GM19240 (cell line): ENCODE measurements around the gene ZFP57.

Source experiments
- DNase-seq: peaks from one replicate; pipeline ENCODE4 v3.0.0; 2011; ENCODE audit warnings: low spot score; ENCODE audit not compliant: insufficient read length

Gene ZFP57

DNA sequence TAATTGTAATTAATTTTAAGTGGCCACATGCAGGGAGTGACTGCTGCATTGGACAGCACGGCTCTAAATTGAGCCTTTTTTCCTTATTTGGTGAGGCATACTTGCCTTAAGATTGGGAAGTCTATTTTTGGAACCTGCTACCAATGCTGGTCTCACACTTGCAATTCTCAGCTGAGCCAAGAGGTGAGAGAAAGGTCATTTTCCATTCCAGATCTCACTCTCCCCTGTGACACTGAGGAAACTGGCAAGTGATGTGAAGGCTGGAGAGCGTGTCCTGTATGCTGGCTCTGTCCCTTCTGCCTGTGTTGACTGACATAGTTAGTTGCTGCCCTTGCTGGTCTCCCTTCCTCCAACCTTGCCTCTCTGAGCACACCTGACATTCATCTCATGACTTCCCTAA lies 24.8 kb downstream of the ZFP57 start:
- no peak for DNase-seq

DNA sequence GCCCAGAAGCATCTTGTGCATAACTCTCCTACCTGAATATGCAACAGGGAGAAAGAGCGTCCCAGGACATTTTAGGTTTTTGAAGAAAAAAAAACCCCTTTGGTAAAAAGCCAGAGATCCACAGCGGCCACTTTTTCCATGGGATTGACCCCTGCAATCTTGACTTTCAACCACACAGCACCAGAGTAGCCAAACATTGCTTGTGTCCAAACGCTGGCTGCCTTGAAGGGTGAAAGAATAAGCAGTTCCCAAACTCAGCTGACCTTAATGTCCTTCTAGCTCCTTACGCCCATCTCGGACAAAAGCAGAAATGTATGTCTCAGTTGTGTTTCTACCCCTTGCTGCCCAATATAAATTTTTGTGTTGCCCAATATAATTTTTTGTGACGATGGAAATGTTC lies 25.3 kb downstream of the ZFP57 start:
- no peak for DNase-seq

DNA sequence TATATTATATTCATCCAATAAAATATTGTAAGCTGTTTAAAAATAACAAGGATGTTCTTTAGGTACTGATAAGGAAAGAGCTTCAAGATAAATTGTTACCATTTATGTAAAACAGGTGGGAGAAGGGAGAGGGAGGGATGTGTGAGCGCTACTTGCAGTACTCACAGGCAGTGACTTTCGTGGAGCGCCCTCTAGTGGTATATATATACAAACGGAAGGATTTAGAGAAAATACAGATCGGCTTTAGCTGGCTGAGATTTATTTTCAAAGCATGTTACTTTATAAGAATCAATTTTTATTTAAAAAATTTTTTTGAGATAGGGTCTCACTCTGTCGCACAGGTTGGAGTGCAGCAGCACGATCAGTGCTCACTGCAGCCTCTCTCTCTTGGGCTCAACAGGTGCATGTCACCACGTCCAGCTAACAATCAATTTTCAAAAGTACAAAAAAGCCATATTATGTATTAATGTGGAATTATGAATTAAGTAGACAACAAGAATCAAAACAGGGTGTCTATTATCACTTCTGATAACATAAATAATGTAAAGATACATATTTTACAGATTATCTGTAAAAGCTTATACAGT lies 27.4 kb downstream of the ZFP57 start:
- peak; percentile 35 for DNase-seq

DNA sequence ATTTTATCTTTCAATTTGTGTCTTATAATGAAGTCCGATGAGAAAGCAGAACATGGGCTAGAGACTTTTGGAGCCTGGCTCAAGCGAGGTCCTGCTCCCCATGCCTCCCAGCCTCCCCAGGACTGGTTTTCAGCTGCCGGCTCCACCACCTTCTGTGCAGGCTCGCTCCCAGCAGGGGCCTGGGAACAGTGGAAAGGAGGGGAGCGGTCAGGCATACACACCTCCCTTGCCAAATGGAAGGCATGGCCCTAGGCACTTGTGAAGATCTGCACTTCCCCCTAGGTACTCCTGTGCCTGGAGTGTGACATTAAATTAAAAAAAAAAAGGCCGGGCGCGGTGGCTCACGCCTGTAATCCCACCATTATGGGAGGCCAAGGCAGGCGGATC lies 28.8 kb downstream of the ZFP57 start:
- no peak for DNase-seq

DNA sequence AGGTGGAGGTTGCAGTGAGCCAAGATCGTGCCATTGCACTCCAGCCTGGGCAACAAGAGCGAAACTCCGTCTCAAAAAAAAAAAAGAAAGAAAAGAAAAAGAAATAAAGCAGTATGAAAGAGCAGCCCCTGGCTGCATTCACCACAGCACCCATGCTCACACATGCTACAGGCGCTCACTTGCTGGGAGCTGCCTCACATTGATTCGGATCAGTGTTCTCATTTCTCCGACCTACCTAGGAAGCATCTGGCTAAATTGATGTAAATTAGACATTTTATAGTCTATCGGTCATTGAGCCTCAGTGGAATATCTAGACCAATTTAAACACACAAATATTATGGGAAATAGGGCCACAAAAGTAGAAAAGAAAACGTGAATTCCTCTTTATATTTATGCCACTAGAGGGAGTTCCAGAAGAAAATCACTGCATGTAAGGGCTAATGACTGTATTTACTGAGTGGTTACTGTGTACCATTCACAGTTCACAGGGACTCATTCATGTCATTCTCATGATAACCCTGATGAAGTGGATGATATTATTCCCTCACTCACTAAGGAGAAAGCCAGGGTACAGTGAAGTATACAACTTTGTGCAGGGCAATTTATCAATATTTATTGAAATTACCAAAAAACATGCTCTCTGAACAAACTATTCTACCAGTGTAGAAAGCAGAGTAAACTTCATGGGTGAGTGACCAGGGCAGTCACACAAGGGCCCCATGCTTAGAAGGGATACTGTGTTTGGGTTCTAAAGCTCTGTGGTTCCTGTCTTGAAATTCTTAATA lies 29.3 kb downstream of the ZFP57 start:
- DNase-seq: no peak

DNA sequence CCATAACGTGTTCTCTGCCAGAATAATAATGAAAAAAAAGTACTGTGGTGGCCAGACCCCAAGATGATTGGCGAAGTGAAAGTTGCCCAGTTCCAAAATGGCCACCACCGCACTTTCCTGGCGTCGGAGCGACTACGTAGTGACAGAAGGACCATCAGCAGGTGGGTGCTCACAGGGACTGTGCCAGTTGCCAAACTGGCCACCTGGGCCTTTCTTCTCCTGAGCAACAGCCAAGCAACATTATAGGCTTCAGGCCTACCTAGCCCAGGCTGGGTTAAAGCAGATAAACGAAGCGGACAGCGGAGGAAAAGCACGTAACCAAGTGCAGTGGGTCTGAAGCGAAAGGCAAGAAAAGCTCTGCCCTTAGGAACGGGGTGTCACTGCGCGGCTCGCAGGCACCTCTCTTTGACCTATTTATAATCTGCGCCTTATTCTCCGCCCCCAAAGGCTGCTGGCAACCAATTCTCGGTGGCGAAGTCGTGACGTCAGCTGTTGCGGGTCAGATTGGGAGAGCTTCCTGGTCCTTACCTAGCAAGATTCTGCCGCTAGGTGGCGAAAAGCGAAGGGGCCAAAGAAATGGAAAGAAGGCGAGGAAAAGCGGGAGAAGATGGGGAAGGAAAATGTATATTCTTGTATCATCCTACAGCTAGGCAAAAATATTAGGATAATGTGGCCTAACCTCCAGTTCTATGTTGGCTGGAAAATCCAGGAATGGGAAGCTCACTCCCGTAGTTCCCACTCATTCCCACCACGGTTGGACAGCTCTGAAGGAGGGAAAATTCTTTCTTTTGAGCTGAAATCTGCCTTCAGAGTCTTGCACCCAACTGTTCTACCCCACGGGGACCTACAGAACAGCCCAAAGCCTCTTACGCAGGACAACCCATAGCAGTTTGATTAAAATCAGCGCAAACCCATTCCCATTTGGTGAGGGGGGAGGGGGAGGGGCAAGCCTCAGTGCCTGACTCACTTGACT lies 31.0 kb downstream of the ZFP57 start:
- DNase-seq: peak; percentile 92

DNA sequence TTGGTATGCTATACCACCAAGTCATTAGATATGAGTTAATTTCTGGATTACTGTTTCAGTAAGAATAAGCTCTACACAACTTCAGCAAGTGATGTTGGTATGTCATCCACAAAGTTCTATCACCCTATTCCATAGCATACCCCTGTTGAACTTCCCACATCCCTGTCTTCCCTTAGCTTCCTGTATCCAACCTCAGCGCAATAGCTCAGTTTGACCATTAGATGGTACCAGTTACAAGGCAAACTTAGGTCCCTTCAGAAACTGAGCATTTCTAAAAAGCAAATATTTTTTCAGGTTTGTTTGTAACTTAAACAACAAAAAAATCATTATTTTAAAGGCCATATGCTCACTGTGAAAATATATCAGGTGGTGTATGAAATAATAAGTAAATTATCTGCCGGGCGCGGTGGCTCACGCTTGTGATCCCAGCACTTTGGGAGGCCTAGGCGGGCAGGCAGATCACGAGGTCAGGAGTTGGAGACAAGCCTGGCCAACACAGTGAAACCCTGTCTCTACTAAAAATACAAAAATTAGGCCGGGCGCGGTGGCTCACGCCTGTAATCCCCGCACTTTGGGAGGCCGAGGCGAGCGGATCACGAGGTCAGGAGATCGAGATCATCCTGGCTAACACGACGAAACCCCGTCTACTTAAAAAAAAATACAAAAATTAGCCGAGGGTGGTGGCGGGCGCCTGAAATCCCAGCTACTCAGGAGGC lies 32.9 kb downstream of the ZFP57 start:
- DNase-seq: no peak

DNA sequence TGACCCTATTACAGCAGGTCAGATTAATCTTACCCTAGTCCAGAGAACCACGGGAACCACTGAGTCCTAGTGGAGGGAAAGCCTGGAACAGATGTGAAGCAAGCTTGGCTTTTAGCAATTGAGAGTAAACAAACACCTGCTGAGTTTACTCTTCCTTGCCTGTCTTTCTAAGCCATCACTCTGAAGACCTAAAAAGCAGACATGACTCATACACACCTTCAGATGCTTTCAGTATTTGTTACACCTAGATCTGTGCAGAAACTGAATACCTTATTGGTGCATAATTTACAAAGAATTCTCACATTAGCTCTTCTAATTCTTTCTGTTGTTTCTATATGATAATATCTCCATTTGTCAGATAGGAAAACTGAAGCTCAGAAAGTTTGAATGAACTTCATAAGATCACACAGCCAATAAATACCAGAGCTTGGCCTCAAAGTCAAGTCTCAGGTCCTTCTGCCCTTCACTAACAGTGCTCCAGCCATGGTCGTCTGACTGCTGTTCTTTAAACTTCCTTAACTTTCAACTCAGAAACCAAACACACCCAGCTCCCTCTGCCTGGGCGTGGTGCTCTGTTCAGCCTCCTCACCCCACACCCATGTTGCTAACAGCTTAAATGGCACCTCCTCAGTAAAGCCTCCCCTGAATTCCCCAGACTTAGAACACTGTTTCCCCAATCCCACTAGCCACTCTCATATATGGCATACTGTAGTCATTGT lies 39.4 kb downstream of the ZFP57 start:
- no peak for DNase-seq

DNA sequence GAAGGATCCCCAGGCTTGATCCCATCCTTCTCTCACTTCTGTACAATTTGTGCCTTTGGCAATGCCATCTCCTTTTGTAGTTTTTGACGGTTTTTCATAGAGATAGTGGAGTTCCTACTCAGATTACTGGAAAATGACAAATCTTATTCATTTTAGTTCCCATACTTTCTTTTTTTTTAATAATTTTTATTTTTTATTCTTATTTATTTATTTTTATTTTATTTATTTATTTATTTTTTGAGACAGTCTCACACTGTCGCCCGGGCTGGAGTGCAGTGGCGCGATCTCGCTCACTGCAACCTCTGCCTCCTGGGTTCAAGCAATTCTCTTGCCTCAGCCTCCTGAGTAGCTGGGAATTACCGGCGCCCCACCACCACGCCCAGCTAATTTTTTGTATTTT lies 43.7 kb downstream of the ZFP57 start:
- DNase-seq: no peak

DNA sequence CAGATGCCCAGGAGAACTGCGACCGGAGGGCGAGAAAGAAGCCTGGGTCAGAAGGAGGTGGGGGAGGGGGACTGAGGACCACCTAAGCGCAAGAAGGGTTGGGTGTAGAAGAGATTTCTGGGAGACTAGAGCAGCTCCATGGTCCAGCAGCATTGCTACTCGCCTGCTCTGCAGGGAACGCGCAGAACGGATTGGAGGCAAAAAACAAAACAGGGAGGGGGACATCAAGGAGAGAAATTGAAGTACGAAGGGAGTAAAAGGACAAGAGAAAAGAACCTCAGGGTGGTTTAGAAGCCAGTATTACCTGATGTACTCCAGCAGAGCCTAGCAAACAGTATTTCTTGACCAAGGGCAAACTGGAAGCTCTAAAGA lies 47.4 kb downstream of the ZFP57 start:
- DNase-seq: no peak

DNA sequence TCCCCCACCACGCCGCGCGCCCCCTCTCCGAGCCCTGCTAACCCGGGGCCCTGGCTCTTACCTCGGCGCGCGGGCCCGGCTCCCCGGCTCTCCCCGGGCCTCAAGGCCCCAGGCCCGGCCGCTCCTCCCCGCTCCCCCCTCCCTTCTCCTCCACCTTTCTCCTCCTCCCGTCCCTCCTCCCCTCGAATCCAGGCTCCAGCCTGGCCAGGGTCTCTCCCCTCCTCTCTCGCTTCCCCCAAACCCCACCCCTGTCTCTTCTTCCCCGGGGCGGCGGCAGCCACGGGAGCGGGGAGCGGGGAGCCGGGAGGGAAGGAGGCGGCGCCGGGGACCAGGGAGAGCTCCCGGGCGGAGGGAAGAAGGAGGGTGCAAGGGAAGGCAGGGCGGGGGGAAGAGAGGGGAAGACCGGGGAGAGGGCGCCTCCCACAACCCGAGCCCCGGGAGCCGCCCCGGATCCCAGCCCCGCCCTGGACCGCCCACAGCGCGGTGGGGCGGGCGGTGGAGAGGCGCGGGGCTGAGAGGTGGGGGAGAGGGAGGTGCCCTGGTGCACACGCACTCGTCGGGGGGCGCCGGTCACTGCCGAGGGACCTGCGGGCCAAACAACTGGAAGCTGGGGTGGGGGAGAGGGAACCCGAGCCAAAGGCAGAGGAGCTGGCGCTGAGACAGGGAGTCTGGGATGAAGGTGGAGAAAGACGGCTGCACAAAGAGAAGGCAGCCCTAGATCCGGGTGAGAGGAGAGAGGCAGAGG lies 48.0 kb downstream of the ZFP57 start, which contains the start of gene GABBR1:
TSS of gene GABBR1 (minus strand) at position 395 of the 745 bp plus-strand sequence. CDS start 798 bp downstream, outside the sequence.
- peak; percentile 63 for DNase-seq

DNA sequence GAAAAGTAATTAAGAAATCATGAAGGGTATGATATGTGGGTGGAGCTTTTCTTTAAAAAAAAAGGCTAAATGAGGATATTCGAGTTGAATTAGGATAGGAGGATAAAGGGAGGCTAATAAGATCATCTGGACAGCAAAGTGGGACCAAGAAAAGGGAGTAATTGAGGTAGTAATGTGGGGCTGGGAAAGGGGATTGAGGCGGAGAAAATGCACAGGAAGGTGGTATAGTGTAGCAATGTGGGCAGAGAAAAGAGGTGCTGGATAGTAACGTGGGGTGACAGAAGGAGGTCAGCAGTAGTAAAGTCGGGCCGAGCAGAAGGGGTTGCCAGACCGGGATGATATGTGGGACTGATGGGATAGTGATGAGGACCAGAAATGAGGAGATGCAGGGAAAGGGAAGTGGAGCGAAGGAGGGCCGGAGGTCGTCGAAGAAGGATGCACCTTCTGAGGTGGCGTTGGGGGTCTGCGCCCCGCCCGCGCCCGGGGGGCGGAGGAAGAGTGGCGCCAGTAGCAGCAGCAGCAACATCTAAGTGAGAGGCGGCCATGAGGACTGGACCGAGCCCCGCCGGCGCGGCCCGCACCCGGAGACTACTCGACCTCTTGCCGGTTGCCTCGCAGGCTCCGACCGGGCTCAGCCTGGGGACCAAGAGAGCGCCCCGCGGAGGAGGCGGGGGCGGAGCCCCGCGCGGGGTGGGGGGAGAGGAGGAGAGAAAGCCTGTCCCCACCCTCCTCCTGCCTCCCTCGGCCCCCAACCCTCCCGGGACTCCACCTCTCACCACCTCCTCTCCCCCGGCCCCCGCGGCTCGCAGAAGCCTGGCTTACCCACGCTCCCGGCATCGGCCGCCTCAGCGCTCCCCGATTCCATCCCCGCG lies 48.9 kb downstream of the ZFP57 start:
- no peak for DNase-seq

DNA sequence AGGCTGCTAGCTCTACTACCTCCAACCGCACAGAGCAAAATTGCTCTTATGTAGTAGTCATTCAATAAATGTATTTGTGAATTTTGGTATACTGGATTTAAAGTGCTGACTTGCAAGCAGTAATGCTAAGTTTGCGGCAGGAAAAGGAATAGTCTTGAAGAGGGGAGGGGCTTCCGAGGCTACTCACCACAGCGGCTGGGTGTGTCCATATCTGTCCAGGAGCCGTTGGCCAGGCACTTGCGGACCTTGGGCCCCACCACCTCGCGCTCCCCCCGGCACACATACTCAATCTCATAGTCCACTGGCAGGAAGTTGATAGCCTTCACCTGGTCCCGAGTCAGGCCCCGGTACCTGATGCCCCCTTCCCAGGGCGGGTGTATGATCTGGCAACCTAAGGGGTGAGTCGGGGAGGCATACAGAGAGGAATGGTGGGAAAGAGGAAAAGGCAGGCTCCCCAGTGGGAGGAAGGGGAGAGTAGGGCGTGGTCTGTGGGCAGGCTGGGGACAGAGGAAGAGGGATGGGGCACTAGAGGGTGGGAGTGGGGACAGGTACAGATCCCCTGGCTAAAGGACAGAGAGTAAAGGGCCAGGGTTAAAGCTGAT lies 49.6 kb downstream of the ZFP57 start:
- DNase-seq: no peak

DNA sequence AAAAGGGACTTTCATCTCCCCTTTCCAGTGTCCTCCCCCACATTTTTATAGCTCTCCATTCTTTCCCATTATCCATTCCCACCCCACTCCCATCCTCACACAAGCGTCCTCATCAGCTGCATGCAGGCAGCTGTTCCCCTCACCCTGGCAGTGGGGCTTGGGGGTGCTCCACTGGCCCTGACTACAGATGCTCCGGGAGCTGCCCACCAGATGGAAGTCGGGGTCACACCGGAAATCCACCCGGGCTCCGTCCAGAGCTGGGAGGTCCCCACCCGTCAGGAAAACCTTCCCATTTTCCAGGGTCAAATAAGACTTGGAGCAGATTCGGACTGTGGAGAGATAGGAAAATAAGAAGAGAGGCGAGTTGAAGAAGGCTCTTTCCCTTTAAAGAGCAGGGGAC lies 50.6 kb downstream of the ZFP57 start:
- no peak for DNase-seq

DNA sequence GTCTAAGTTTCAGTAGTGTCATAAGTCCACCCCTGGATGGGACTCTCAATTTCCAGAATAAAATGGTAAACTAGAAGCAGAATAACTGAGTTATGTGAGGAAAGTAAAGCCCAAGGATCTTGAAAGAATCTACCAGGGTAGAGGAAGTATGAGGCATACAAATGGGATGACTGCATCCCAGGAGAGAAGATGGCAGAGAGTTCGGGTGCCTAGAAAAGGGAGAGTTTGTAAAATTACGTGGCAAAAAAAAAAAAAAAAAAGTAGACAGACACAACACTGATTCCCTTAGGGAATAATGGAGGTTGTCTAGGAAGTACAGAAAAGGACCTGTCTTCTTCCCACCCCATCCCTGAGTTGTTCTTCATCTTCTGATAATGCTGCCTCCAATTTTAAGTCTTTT lies 51.4 kb downstream of the ZFP57 start:
- DNase-seq: no peak

DNA sequence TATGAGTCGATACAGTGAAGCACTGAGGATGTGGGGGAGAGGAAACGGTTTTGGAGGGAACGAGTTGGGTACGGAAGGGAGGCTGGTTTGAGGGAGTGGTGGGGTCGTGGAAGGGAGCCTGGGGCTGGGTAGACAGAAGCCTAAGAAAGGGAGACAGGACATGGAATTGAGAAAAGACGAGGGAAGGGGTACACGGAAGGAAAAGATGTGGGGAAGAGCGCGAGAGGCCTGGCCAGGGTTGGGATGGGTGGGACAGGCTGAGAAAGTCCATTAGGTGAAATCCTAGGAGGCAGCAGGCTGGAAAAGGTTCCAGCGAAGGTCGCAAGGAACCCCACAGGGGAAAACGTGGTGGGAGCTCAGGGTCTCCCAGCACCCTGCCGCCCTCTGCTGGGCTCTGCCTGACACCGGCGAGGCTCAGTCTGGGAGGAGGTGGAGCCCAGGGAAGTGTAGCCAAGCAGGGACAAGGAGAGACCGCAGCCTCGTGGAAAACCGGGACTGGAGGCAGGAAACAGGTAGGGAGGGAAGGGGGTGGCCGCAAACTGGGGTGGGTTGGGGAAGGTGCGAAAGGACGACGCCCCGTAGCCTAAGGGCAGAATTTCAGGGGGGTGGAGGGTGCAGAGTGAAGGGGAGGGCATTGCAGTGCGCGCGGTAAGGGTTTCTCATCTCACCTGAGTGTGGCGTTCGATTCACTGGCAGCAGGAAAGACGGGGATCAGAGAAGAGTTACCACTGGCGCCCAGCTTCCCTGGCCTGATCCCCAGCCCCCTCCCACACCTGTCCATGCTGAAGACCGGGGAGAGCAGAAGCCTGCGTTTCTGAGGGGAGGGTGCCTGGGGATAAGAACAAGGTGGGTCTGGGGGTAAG lies 52.3 kb downstream of the ZFP57 start:
- peak; percentile 46 for DNase-seq

DNA sequence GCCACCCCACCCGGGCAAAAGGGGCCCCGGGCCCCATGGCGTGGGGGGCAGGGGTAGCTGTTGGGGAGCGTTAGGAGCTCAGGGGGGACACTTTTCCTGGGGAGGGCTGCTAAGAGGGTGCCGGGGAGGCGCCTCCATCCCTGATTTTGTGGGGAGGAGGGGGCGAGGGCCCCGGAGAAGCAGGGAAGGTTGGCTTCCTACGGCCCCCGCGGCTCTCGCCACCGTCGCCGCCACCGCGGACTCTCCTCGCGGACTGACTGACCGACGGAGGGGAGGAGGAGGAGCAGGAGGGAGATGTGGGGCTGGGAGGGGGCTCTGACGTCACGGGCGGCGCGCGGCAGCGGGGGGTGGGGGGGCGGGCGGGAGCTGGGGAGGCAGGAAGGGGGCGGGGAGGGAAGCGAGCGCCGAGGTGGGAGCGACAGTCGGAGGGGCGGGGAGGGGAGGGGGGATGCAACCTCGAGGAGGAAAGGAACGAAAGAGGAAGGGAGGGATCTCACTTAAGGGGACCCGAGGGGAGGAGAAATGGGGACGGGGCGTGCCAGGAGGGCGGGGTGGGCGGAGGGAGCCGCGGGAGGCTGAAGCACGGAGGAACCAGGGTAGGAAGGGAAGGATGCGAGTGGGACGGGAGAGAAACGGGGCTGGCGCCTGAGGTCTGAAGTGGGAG lies 53.1 kb downstream of the ZFP57 start:
- no peak for DNase-seq
